ENCODE measurements around the gene BEND7.

BEND7 gene

DNA sequence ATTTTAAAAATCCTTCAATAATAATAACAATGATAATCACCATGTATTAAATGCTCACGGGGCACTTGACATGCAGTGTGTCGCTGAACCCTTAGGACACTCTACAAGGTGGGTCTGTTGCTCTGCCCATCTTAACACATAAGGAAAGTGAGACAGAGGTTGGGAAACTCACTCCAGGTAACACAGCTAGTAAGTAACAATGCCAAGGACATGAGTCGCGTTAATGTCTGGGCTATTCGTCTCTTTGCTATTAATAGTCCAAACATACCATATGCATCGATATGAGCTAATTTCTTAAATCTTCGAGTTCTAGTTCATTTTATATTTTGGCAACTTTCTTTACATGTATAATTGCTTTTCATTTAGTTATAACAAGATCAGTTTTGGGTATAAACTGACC lies 79.5 kb downstream of the BEND7 start:
- H2BK5ac ChIP-seq (ENCODE audit: low read depth, low read length, poor library complexity), result no peak overlapping the region
- no peak overlapping the region for H4K12ac ChIP-seq (ENCODE audit: low read depth, low read length)
- no peak overlapping the region for H3K18ac ChIP-seq (ENCODE audit: low read length)
- no peak overlapping the region for H2BK120ac ChIP-seq (ENCODE audit: insufficient read depth, low read length, poor library complexity)
- DNase-seq, result no peak
- no peak overlapping the region for H3K4me2 ChIP-seq (ENCODE audit: low read length)
- H2AFZ ChIP-seq (ENCODE audit: insufficient read depth, low read length, poor library complexity), result no peak overlapping the region
- H3K27me3 ChIP-seq (ENCODE audit: insufficient read depth, low read length), result no peaks in the 10 kb centered on the region
- H2BK12ac ChIP-seq (ENCODE audit: low read length), result no peak overlapping the region
- H3K4ac ChIP-seq (ENCODE audit: low read depth, low read length), result no peak overlapping the region
- WGBS (ENCODE audit: extremely low coverage, insufficient coverage, insufficient read length), result no CpG with 5 or more reads among the region's 7 CpGs
- H2AK5ac ChIP-seq (ENCODE audit: low read length), result no peak overlapping the region
- H4K91ac ChIP-seq (ENCODE audit: low read depth, low read length), result no peak overlapping the region
- H3K4me3 ChIP-seq (ENCODE audit: low read depth, low read length), result no peak overlapping the region
- H3K36me3 ChIP-seq (ENCODE audit: control insufficient read depth in 1 of 2, insufficient read depth in 2 of 2, low read length in 2 of 2), result peaks cover 4 to 20% of the 10 kb centered on the region in 2 experiments
- H3K14ac ChIP-seq (ENCODE audit: low read length), result no peak overlapping the region
- H4K8ac ChIP-seq (ENCODE audit: low read depth, low read length), result no peak overlapping the region
- H3K27ac ChIP-seq (ENCODE audit: low read depth, low read length), result no peak overlapping the region
- no peaks in the 10 kb centered on the region for H3K79me2 ChIP-seq (ENCODE audit: control insufficient read depth, insufficient read depth, low read length, poor library complexity)
- H3K23ac ChIP-seq (ENCODE audit: low read length), result no peak overlapping the region
- no peaks in the 10 kb centered on the region for H3K79me1 ChIP-seq (ENCODE audit: low read length)
- no peaks in the 10 kb centered on the region for H3K4me1 ChIP-seq (ENCODE audit: control insufficient read depth in 1 of 2, insufficient read depth in 2 of 2, low read length in 2 of 2)
- no peaks in the 10 kb centered on the region for H3K9me3 ChIP-seq (ENCODE audit: insufficient read depth, low read depth, low read length)
- H3K9ac ChIP-seq (ENCODE audit: low read length), result no peak overlapping the region

DNA sequence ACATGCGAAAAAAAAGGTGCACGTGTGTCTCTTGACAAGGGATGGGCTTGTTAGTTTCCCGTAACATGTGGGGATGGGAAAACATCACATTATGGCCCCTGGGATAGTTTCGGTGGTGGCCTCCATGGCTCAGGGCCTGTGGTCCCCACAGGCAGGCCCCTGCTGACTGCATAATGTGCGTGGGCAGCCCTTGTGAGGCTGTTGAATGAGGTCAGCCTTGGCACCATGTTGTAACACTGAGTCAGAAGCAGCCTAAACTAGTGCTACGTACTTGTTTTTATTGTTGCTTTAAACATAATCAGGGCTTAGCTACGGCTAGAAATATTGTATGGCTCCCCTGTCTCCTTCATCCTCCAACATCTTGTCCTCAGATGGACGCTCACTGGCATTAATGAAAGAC lies 80.6 kb downstream of the BEND7 start:
- H3K14ac ChIP-seq (ENCODE audit: low read length), result no peak overlapping the region
- H2BK5ac ChIP-seq (ENCODE audit: low read depth, low read length, poor library complexity), result no peak overlapping the region
- H3K9me3 ChIP-seq (ENCODE audit: insufficient read depth, low read depth, low read length), result no peaks in the 10 kb centered on the region
- no peak overlapping the region for H3K4ac ChIP-seq (ENCODE audit: low read depth, low read length)
- no peak overlapping the region for H3K18ac ChIP-seq (ENCODE audit: low read length)
- H3K4me2 ChIP-seq (ENCODE audit: low read length), result no peak overlapping the region
- peaks cover 4 to 15% of the 10 kb centered on the region in 2 experiments for H3K36me3 ChIP-seq (ENCODE audit: control insufficient read depth in 1 of 2, insufficient read depth in 2 of 2, low read length in 2 of 2)
- no peak overlapping the region for H4K12ac ChIP-seq (ENCODE audit: low read depth, low read length)
- no peak overlapping the region for H4K8ac ChIP-seq (ENCODE audit: low read depth, low read length)
- no peak overlapping the region for H3K9ac ChIP-seq (ENCODE audit: low read length)
- no peaks in the 10 kb centered on the region for H3K79me2 ChIP-seq (ENCODE audit: control insufficient read depth, insufficient read depth, low read length, poor library complexity)
- H3K79me1 ChIP-seq (ENCODE audit: low read length), result no peaks in the 10 kb centered on the region
- no peak overlapping the region for H2AFZ ChIP-seq (ENCODE audit: insufficient read depth, low read length, poor library complexity)
- H2AK5ac ChIP-seq (ENCODE audit: low read length), result no peak overlapping the region
- no peak overlapping the region for H3K23ac ChIP-seq (ENCODE audit: low read length)
- no peak overlapping the region for H2BK12ac ChIP-seq (ENCODE audit: low read length)
- H4K91ac ChIP-seq (ENCODE audit: low read depth, low read length), result no peak overlapping the region
- DNase-seq, result no peak
- WGBS (ENCODE audit: extremely low coverage, insufficient coverage, insufficient read length), result no CpG with 5 or more reads among the region's 8 CpGs
- H3K4me3 ChIP-seq (ENCODE audit: low read depth, low read length), result no peak overlapping the region
- H2BK120ac ChIP-seq (ENCODE audit: insufficient read depth, low read length, poor library complexity), result no peak overlapping the region
- no peaks in the 10 kb centered on the region for H3K27me3 ChIP-seq (ENCODE audit: insufficient read depth, low read length)
- no peak overlapping the region for H3K27ac ChIP-seq (ENCODE audit: low read depth, low read length)
- no peaks in the 10 kb centered on the region for H3K4me1 ChIP-seq (ENCODE audit: control insufficient read depth in 1 of 2, insufficient read depth in 2 of 2, low read length in 2 of 2)

DNA sequence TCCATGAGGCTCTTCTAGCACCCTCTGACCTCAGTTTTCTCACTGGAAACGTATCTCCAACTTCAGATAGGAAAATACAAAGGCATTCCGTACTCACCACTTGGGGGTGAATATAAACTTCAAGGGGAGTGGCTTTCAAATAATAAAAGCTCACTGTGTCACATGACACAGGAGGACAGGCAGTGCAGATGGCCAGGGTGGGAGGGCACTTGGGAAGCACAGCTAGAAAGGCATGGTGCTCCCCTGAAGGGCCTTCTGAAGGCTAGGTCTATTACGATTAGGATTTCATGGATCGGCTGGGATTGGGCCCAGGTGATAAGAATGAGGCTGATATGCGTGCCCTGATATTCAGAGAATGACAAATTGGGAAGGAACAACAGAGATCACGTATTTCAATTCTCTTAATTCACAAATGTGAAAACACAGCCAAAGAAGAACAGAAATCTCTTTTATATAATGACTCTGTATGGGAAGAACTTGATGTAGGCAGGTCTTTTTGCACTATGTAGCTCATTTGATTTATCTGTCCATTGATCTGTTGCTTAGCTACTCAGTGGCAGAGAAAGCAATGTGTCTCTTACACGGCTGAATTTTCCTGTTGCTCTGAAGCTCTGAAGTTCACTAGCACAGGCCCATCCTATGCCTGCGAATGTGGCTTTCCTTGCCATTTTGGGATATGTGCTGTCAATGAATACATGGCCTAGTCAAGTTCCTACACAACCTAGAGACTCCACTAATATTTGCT lies 83.0 kb downstream of the BEND7 start:
- Histone ChIP-seq H3K4me3 (ENCODE audit: low read depth, low read length) (no peak overlapping the region), H4K91ac (ENCODE audit: low read depth, low read length) (no peak overlapping the region), H2AK5ac (ENCODE audit: low read length) (no peak overlapping the region), H3K4ac (ENCODE audit: low read depth, low read length) (no peak overlapping the region), H3K36me3 (ENCODE audit: control insufficient read depth in 1 of 2, insufficient read depth in 2 of 2, low read length in 2 of 2) (peaks cover 6 to 21% of the 10 kb centered on the region in 2 experiments), H4K12ac (ENCODE audit: low read depth, low read length) (no peak overlapping the region), H2BK12ac (ENCODE audit: low read length) (no peak overlapping the region), H3K4me2 (ENCODE audit: low read length) (no peak overlapping the region), H3K9ac (ENCODE audit: low read length) (no peak overlapping the region), H2BK5ac (ENCODE audit: low read depth, low read length, poor library complexity) (no peak overlapping the region), H3K9me3 (ENCODE audit: insufficient read depth, low read depth, low read length) (no peaks in the 10 kb centered on the region), H4K8ac (ENCODE audit: low read depth, low read length) (no peak overlapping the region), H3K27me3 (ENCODE audit: insufficient read depth, low read length) (no peaks in the 10 kb centered on the region), H3K27ac (ENCODE audit: low read depth, low read length) (no peak overlapping the region), H2AFZ (ENCODE audit: insufficient read depth, low read length, poor library complexity) (no peak overlapping the region), H3K4me1 (ENCODE audit: control insufficient read depth in 1 of 2, insufficient read depth in 2 of 2, low read length in 2 of 2) (no peaks in the 10 kb centered on the region), H3K79me2 (ENCODE audit: control insufficient read depth, insufficient read depth, low read length, poor library complexity) (no peaks in the 10 kb centered on the region), H3K79me1 (ENCODE audit: low read length) (no peaks in the 10 kb centered on the region), H2BK120ac (ENCODE audit: insufficient read depth, low read length, poor library complexity) (no peak overlapping the region), H3K23ac (ENCODE audit: low read length) (no peak overlapping the region), H3K14ac (ENCODE audit: low read length) (no peak overlapping the region), H3K18ac (ENCODE audit: low read length) (no peak overlapping the region)
- DNase-seq, result no peak
- WGBS (ENCODE audit: extremely low coverage, insufficient coverage, insufficient read length), result no CpG with 5 or more reads among the region's 8 CpGs

DNA sequence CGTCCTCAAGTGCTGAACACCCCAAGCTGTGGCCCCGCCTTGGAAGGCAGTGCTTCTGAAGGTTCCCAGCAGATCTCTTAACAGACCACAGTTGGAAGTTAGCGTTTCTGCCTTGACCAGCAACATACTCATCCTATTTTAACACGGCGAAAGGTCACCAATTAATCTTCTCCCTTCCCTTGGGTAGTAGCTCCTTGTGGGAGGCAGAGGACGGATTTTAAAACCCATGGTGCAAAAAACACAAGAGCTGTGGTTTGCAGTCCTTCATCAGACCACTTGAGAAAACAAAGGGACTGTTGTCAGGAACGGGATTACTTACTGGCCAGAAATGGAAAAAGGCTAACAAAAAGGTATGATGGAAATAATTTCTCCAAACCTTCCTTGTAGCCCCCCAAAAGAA lies 87.3 kb downstream of the BEND7 start:
- Histone ChIP-seq H3K36me3 (ENCODE audit: control insufficient read depth in 1 of 2, insufficient read depth in 2 of 2, low read length in 2 of 2) (peaks cover 2 to 9% of the 10 kb centered on the region in 2 experiments), H2BK5ac (ENCODE audit: low read depth, low read length, poor library complexity) (no peak overlapping the region), H3K23ac (ENCODE audit: low read length) (no peak overlapping the region), H3K79me2 (ENCODE audit: control insufficient read depth, insufficient read depth, low read length, poor library complexity) (no peaks in the 10 kb centered on the region), H2BK120ac (ENCODE audit: insufficient read depth, low read length, poor library complexity) (no peak overlapping the region), H3K4me1 (ENCODE audit: control insufficient read depth in 1 of 2, insufficient read depth in 2 of 2, low read length in 2 of 2) (peaks cover 0 to 3% of the 10 kb centered on the region in 2 experiments), H3K79me1 (ENCODE audit: low read length) (no peaks in the 10 kb centered on the region), H3K27me3 (ENCODE audit: insufficient read depth, low read length) (no peaks in the 10 kb centered on the region), H2AFZ (ENCODE audit: insufficient read depth, low read length, poor library complexity) (no peak overlapping the region), H2AK5ac (ENCODE audit: low read length) (no peak overlapping the region), H3K9me3 (ENCODE audit: insufficient read depth, low read depth, low read length) (no peaks in the 10 kb centered on the region), H3K18ac (ENCODE audit: low read length) (no peak overlapping the region), H4K8ac (ENCODE audit: low read depth, low read length) (no peak overlapping the region), H3K4me2 (ENCODE audit: low read length) (no peak overlapping the region), H4K12ac (ENCODE audit: low read depth, low read length) (no peak overlapping the region), H3K9ac (ENCODE audit: low read length) (no peak overlapping the region), H4K91ac (ENCODE audit: low read depth, low read length) (no peak overlapping the region), H3K27ac (ENCODE audit: low read depth, low read length) (no peak overlapping the region), H3K4me3 (ENCODE audit: low read depth, low read length) (no peak overlapping the region), H3K4ac (ENCODE audit: low read depth, low read length) (no peak overlapping the region), H2BK12ac (ENCODE audit: low read length) (no peak overlapping the region), H3K14ac (ENCODE audit: low read length) (no peak overlapping the region)
- no CpG with 5 or more reads among the region's 7 CpGs for WGBS (ENCODE audit: extremely low coverage, insufficient coverage, insufficient read length)
- no peak for DNase-seq

All from trophoblast cell (in vitro differentiated cells and primary cell).